GM12865 (cell line): ENCODE results near the gene CASZ1.

Experiments used
- DNase-seq: peaks from one replicate; pipeline ENCODE4 v3.0.0; 2010; ENCODE audit warnings: low read depth
- H3K4me3 ChIP-seq: 2 replicates; pipeline ENCODE4 v1.5.1; 2011; ENCODE audit warnings: mild to moderate bottlenecking, low read depth, low read length, control low read depth
- CTCF ChIP-seq: IDR thresholded peaks from 2 replicates; pipeline ENCODE4 v1.5.1; 2011; ENCODE audit warnings: low read length, control low read depth, low read depth, inconsistent platforms; ENCODE audit not compliant: insufficient read depth; ENCODE audit errors: missing control alignments

CASZ1 gene

DNA sequence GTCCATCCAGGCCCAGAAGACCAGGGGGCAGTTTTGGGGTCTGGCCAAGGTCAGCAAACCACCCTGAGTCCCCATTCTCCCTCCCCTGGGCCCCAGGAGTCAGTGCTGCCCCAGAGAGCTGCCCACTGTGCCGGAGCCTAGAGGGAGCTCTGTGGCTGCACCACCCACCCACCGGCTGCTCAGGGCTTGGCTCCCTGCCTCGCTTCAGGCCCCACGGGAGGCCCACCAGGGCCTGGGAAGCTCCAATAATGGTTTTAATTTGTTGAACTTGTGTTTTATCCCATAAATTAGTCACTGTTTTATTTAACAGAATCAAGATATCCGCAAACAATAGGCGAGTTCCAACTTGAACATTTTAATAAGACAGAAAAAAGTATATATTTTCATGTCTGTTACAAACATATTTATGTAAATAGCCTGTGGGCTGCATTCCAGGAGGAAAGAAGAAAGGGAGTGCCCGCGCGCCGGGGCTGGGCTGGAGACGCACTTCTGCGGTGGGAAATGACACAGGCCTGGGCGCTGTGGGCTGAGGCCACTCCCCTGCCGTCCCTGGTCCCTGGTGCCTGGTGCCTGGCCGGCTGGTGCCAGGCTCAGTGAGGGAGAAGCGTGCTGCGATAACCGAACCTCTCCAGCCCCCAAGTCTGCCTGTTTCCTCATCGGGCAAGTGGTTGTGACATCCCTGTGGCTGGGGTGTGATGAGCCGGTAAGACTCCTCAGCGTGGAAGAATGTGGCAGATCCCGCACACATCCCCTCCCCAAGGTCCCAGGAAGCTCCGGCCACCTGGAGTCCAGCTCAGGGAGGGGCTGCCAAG is 161.2 kb downstream of the CASZ1 start:
- H3K4me3 ChIP-seq: no peak overlapping the region
- no peak for TF ChIP-seq CTCF
- no peak for DNase-seq

DNA sequence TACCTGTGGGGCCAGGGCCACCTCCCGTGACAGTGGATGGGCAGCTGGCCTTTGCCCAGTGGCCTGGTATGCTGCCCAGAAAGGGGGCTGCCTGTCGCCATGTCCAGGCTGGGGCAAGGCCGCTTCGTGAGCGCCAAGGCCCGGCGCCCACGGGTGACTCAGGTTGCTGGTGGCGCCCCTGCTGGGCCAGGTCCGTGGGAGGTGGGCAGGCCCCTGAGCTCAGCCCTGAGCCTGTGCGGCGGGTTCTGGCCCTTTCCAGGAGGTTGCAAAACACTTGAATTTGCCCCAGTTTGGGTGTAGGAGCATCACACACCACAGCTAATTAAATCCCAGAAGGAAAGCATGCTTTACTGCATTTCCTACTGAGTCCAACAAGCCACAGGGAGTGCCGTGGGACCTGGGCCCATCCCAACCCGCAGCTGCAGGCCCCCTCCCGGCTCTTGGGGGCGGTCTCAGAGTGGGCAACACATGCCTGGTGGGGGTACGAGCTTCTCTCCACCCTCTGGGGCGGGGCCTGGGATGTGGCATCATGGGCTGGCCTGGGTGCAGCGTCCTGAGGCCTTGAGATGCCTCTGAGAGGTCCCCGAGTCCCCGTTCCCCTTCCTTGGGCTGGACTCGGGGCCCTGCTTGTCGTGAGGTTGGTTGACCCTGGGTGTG is 161.9 kb downstream of the CASZ1 start:
- DNase-seq: no peak
- no peak for TF ChIP-seq CTCF
- no peak overlapping the region for H3K4me3 ChIP-seq

- H3K4me3 ChIP-seq: no peak overlapping the region
- TF ChIP-seq CTCF: no peak
- no peak for DNase-seq
These were observed 162.4 kb downstream of the CASZ1 start for GRCh38 chr1:10634075-10634427.

DNA sequence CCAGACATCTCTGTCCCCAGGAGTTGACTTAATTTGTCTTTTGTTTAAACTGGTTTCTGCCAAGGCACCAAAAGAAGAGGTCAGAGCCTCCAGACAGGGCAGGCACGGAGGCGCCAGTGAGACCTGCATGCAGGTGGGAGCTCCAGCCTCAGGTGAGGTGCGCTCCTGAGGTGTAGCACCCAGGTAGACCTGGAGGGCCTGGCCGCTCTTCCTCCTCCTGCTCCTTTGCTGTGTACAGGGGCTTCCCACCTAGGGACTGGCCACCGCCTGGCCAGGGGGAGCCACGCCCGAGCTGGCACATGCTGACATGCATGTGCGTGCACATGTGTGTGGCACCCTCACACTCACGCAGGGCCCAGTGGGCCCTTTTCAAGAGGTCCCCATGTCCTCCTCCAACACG is 163.0 kb downstream of the CASZ1 start:
- TF ChIP-seq CTCF: no peak
- DNase-seq: no peak
- H3K4me3 ChIP-seq: no peak overlapping the region

- no peak overlapping the region for H3K4me3 ChIP-seq
- DNase-seq: no peak
- TF ChIP-seq CTCF: no peak
These were observed 163.8 kb downstream of the CASZ1 start for GRCh38 chr1:10632691-10633090.

DNA sequence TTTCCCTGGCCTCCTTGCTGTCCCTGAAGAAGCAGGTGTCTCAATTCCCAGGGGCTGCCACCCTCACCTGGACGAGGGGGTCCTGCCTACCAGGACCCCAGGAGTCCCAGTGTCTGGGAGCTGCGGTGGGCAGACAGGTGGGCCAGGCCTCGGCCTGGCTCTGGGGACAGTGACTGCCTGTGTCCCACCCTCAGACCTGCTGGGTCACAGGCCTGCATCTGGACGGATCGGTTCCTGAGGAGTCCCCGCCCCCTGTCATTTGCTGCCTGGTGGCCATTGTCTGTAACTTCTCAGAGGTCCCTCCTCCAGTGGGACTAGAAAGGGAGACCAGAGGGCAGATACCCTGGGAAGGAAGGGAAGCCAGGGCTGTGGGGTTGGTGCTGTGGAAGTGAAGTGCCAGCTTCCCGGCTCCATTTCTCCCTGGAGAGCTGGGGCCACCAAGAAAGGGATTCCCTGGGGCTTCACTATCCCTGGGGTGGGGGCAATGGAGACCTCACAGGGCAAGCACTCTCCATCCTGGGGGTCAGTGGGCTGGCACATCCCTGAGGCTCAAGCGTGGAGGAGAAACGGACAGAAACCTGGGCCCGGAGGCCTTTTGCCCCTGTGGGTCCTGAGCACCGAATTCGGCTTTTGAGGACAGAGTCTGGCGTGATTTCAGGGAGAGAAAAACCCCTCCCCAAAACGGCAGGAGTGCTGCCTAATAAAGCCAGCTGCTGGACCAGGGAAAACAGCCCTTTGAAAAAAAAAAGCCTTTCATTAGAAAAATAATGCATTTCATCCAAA is 164.4 kb downstream of the CASZ1 start:
- no peak for DNase-seq
- no peak for TF ChIP-seq CTCF
- no peak overlapping the region for H3K4me3 ChIP-seq
